ENCODE results near the gene USP25. TPM values are rescaled to one million over a fixed set of nuclear protein-coding genes. Genes with fewer than 3 reads are reported as not detected.

USP25 gene
- total RNA-seq, 3 donors from 2014 or later (not counting 1 experiment from before 2014, with no cell fraction given) = 67.0 to 95.4 (median 76.4) TPM

DNA sequence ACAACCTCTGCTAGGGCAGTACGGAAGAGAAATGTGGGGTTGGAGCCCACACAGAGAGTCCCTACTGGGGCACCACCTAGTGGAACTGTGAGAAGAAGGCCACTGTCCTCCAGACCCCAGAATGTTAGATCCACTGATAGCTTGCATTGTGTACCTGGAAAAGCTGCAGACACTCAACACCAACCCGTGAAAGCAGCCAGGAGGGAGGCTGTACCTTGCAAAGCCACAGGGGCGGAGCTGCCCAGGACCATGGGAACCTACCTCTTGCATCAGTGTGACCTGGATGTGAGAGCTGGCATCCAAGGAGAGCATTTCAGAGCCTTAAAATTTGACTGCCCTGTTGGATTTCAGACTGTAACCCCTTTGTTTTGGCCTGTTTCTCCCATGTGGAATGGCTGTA is 85.5 kb downstream of the USP25 start:
- TF ChIP-seq, protein P1, sequence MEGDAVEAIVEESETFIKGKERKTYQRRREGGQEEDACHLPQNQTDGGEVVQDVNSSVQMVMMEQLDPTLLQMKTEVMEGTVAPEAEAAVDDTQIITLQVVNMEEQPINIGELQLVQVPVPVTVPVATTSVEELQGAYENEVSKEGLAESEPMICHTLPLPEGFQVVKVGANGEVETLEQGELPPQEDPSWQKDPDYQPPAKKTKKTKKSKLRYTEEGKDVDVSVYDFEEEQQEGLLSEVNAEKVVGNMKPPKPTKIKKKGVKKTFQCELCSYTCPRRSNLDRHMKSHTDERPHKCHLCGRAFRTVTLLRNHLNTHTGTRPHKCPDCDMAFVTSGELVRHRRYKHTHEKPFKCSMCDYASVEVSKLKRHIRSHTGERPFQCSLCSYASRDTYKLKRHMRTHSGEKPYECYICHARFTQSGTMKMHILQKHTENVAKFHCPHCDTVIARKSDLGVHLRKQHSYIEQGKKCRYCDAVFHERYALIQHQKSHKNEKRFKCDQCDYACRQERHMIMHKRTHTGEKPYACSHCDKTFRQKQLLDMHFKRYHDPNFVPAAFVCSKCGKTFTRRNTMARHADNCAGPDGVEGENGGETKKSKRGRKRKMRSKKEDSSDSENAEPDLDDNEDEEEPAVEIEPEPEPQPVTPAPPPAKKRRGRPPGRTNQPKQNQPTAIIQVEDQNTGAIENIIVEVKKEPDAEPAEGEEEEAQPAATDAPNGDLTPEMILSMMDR (IDR thresholded peaks at IDR 0.05) = no peak
- Histone ChIP-seq H3K27me3 (ENCODE audit: control insufficient read depth, insufficient read depth, low read length) (no peaks in the 10 kb centered on the region), H3K27ac (ENCODE audit: low read length) (no peak overlapping the region), H3K4me1 (ENCODE audit: control insufficient read depth, insufficient read depth, low read length) (no peaks in the 10 kb centered on the region), H3K36me3 (ENCODE audit: control insufficient read depth, insufficient read depth, low read length) (peaks cover 39% of the 10 kb centered on the region), H3K9me3 (ENCODE audit: control insufficient read depth, insufficient read depth, low read length) (peaks cover 4% of the 10 kb centered on the region), H3K4me3 (ENCODE audit: low read length) (no peak overlapping the region)
- no peaks in the 10 kb centered on the region for H3K27me3 Mint-ChIP-seq (ENCODE audit: low read depth in 2 of 2)
- no peaks in the 10 kb centered on the region for H3K9me3 Mint-ChIP-seq
- no peak for ATAC-seq
- 97% methylated on average over 3 of the region's 3 CpGs for WGBS (ENCODE audit: insufficient coverage)
- peaks cover 13 to 35% of the 10 kb centered on the region in 2 donors for H3K4me1 Mint-ChIP-seq
- DNase-seq = no peak
- peak overlapping the region; percentile 2 to 4 for H3K27ac Mint-ChIP-seq
- H3K4me3 Mint-ChIP-seq = no peak overlapping the region
- no peaks in the 10 kb centered on the region for H3K36me3 Mint-ChIP-seq
- intact Hi-C loops (cut with micrococcal nuclease) = loop anchor here (5.0 kb wide), 1 partner anchor 128 kb away; no protein-coding TSS in a partner anchor

DNA sequence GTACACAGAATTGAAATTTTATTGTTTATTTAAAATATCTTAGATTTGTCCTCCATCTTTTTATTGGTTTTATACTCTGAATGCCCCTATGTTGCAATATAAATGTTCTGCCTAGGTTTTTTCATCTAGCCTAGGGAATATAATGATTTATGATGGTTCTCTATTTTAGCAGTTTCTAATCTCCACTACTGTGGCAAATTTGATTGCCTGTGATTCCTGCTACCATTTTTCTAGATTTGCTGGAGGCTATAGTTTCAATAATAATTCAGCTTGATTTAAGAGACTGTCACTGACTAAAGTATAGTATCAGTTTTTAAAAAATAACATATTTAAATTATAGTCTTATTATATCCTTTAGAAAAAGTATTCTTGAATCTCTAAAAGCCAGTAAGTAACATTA is 90.5 kb downstream of the USP25 start:
- TF ChIP-seq, protein P1 (IDR thresholded peaks at IDR 0.05) = no peak
- Histone ChIP-seq H3K4me3 (ENCODE audit: low read length) (no peak overlapping the region), H3K27me3 (ENCODE audit: control insufficient read depth, insufficient read depth, low read length) (no peaks in the 10 kb centered on the region), H3K9me3 (ENCODE audit: control insufficient read depth, insufficient read depth, low read length) (no peaks in the 10 kb centered on the region), H3K36me3 (ENCODE audit: control insufficient read depth, insufficient read depth, low read length) (peaks cover 22% of the 10 kb centered on the region), H3K27ac (ENCODE audit: low read length) (no peak overlapping the region), H3K4me1 (ENCODE audit: control insufficient read depth, insufficient read depth, low read length) (peaks cover 5% of the 10 kb centered on the region)
- no peak overlapping the region for H3K27ac Mint-ChIP-seq
- DNase-seq = no peak
- H3K4me3 Mint-ChIP-seq = no peak overlapping the region
- intact Hi-C loops (cut with micrococcal nuclease) = no loop called here
- no peaks in the 10 kb centered on the region for H3K36me3 Mint-ChIP-seq
- ATAC-seq = no peak
- H3K4me1 Mint-ChIP-seq = peaks cover 28 to 35% of the 10 kb centered on the region in 2 donors
- no peaks in the 10 kb centered on the region for H3K27me3 Mint-ChIP-seq (ENCODE audit: low read depth in 2 of 2)
- no peaks in the 10 kb centered on the region for H3K9me3 Mint-ChIP-seq

DNA sequence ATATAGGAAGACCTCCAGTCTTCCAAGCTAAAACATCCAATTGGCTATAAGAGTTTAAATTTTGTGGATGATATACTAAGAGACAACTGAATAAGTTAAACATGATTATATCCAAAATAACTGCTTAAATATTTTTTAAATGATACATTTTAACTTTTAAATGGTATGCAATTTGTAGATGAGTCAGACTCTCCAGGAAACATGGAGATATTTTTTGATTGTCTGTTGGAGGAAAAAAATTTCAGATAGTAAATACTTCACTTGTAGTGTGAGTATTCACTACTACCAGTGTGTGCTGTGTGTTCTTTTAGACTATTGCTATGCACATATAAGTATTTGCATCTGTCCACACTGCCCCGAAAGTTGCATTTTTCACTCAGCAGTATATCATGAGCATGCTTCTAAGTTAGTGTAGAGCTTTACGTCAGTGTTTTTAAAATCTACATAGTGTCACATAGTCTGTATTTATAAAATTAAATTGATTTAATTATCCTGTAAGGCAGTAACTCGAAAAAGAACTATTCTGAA is 91.1 kb downstream of the USP25 start:
- TF ChIP-seq, protein P1 (IDR thresholded peaks at IDR 0.05) = no peak
- no CpG with 5 or more reads among the region's 3 CpGs for WGBS (ENCODE audit: insufficient coverage)
- DNase-seq (no peak), ATAC-seq (no peak)
- H3K9me3 Mint-ChIP-seq = no peaks in the 10 kb centered on the region
- H3K4me1 Mint-ChIP-seq = peaks cover 24 to 29% of the 10 kb centered on the region in 2 donors
- intact Hi-C loops (cut with micrococcal nuclease) = no loop called here
- H3K27me3 Mint-ChIP-seq (ENCODE audit: low read depth in 2 of 2) = no peaks in the 10 kb centered on the region
- Histone ChIP-seq H3K4me3 (ENCODE audit: low read length) (no peak overlapping the region), H3K4me1 (ENCODE audit: control insufficient read depth, insufficient read depth, low read length) (peaks cover 5% of the 10 kb centered on the region), H3K36me3 (ENCODE audit: control insufficient read depth, insufficient read depth, low read length) (peaks cover 23% of the 10 kb centered on the region), H3K27me3 (ENCODE audit: control insufficient read depth, insufficient read depth, low read length) (no peaks in the 10 kb centered on the region), H3K27ac (ENCODE audit: low read length) (no peak overlapping the region), H3K9me3 (ENCODE audit: control insufficient read depth, insufficient read depth, low read length) (no peaks in the 10 kb centered on the region)
- H3K27ac Mint-ChIP-seq = no peak overlapping the region
- H3K36me3 Mint-ChIP-seq = no peaks in the 10 kb centered on the region
- no peak overlapping the region for H3K4me3 Mint-ChIP-seq
